ENCODE measurements around the gene NOS1AP. TPM values are rescaled to one million over a fixed set of nuclear protein-coding genes. Genes with fewer than 3 reads are reported as not detected.

Gene NOS1AP
- total and polyA plus RNA-seq, 9 of the 15 experiments (the other 6 are each of a cell fraction or from before 2014, with no cell fraction given) = 0.07 to 1.5 (median 0.22) TPM

DNA sequence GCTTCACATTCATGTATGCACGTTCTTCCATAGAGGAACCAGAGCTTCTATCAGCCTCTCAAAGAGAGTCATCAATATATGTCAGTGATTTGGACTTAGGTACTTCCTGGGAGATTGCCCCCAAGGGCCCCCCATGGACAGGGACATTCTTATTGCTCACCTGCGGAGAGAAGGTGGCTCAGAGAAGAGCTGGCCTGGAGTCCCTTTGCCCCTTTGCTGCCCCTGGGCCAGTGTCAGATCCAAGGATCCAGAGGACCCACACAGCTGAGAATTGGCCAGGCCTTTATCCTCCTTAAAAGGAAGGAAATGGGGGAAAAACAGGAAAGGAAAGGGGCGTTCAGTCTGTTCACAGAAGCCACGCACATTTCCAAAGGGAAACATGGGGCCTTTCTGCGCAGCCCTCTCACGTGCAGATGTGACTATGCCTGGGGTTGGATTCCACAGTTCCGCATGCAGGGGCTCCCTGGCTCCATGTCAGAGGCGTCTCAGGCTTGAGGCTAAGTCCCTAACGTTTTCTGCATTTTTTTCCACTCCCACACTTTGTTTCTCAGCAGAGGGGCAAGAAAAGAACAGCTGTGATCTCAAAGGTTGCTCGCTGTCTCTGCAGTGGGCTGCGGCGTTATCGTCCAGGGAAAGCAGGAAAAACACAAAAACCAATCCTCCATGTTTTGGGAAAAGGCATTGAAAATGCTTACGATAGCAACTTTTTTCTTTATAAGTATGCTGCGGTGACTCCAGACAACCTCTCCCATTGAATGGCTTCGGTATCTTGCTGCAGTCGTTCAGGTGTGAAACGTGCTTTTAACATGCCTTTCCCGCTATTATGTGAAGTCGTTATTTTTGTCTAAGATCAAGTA is 318.0 kb downstream of the NOS1AP start (continued):
- TF ChIP-seq, protein P1, sequence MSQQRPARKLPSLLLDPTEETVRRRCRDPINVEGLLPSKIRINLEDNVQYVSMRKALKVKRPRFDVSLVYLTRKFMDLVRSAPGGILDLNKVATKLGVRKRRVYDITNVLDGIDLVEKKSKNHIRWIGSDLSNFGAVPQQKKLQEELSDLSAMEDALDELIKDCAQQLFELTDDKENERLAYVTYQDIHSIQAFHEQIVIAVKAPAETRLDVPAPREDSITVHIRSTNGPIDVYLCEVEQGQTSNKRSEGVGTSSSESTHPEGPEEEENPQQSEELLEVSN (IDR thresholded peaks at IDR 0.05; ENCODE audit: borderline replicate concordance in 1 of 2, extremely low read depth in 1 of 2, insufficient read depth in 1 of 2, insufficient read length in 1 of 2, low read depth in 1 of 2, low read length in 1 of 2, poor library complexity in 1 of 2, severe bottlenecking in 1 of 2) = peak in 1 of 2 experiments; percentile 65
- TF ChIP-seq, protein P2, sequence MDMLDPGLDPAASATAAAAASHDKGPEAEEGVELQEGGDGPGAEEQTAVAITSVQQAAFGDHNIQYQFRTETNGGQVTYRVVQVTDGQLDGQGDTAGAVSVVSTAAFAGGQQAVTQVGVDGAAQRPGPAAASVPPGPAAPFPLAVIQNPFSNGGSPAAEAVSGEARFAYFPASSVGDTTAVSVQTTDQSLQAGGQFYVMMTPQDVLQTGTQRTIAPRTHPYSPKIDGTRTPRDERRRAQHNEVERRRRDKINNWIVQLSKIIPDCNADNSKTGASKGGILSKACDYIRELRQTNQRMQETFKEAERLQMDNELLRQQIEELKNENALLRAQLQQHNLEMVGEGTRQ (CRISPR knock-in tag; IDR thresholded peaks at IDR 0.05) = no peak
- TF ChIP-seq ZNF282 (CRISPR knock-in tag; IDR thresholded peaks at IDR 0.05) (no peak), ERF (CRISPR knock-in tag; IDR thresholded peaks at IDR 0.05) (no peak), ATF1 (CRISPR knock-in tag; IDR thresholded peaks at IDR 0.05) (no peak), ATF1 (tag; IDR thresholded peaks at IDR 0.05) (no peak), NFATC3 (IDR thresholded peaks at IDR 0.05) (no peak), CBX5 (IDR thresholded peaks at IDR 0.05; ENCODE audit: borderline replicate concordance, low read depth) (no peak)
- TF ChIP-seq, protein P3, sequence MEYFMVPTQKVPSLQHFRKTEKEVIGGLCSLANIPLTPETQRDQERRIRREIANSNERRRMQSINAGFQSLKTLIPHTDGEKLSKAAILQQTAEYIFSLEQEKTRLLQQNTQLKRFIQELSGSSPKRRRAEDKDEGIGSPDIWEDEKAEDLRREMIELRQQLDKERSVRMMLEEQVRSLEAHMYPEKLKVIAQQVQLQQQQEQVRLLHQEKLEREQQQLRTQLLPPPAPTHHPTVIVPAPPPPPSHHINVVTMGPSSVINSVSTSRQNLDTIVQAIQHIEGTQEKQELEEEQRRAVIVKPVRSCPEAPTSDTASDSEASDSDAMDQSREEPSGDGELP (CRISPR knock-in tag; IDR thresholded peaks at IDR 0.05; ENCODE audit: borderline replicate concordance) = peak; percentile 45; the same call in 1 of the 2 replicates
- TF ChIP-seq, protein P4, sequence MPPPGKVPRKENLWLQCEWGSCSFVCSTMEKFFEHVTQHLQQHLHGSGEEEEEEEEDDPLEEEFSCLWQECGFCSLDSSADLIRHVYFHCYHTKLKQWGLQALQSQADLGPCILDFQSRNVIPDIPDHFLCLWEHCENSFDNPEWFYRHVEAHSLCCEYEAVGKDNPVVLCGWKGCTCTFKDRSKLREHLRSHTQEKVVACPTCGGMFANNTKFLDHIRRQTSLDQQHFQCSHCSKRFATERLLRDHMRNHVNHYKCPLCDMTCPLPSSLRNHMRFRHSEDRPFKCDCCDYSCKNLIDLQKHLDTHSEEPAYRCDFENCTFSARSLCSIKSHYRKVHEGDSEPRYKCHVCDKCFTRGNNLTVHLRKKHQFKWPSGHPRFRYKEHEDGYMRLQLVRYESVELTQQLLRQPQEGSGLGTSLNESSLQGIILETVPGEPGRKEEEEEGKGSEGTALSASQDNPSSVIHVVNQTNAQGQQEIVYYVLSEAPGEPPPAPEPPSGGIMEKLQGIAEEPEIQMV (tag; conservative IDR thresholded peaks at IDR 0.05; ENCODE audit: low read depth) = no peak
